Astrocyte (in vitro differentiated cells and primary cell): ENCODE measurements around the gene TTF2. TPM values are rescaled to one million over a fixed set of nuclear protein-coding genes. Genes with fewer than 3 reads are reported as not detected.

Experiments used
- DNase-seq: peaks from one replicate; pipeline ENCODE4 v3.0.0-alpha.2; 2010; ENCODE audit warnings: low read depth
- FAIRE-seq: peaks from 2 replicates; lab custom pipeline; 2011; peaks lifted over from hg19 to GRCh38; lab: Jason Lieb, UNC
- H2AFZ ChIP-seq: 2 replicates; pipeline ENCODE4 v1.6.0; 2012; ENCODE audit warnings: low read depth, low read length, inconsistent platforms
- H3K27ac ChIP-seq: 2 replicates; pipeline ENCODE4 v1.5.1; 2011; ENCODE audit warnings: low read depth, low read length, inconsistent platforms
- H3K27me3 ChIP-seq: 2 replicates; pipeline ENCODE4 v1.6.0; 2011; ENCODE audit warnings: low read length, inconsistent platforms; ENCODE audit not compliant: insufficient read depth
- H3K36me3 ChIP-seq: 2 replicates; pipeline ENCODE4 v1.5.1; 2011; ENCODE audit warnings: low read length, inconsistent platforms; ENCODE audit not compliant: insufficient read depth
- H3K4me1 ChIP-seq: 2 replicates; pipeline ENCODE4 v1.5.1; 2011; ENCODE audit warnings: low read length, inconsistent platforms; ENCODE audit not compliant: insufficient read depth
- H3K4me2 ChIP-seq: 2 replicates; pipeline ENCODE4 v1.6.0; 2012; ENCODE audit warnings: low read length, inconsistent platforms
- H3K4me3 ChIP-seq: 2 replicates; pipeline ENCODE4 v1.5.1; 2011; ENCODE audit warnings: low read depth, mild to moderate bottlenecking, low read length, inconsistent platforms; ENCODE audit not compliant: insufficient read depth
- H3K79me2 ChIP-seq: 2 replicates; pipeline ENCODE4 v1.6.0; 2012; ENCODE audit warnings: mild to moderate bottlenecking, low read length, inconsistent platforms; ENCODE audit not compliant: insufficient read depth
- H3K9ac ChIP-seq: 2 replicates; pipeline ENCODE4 v1.6.0; 2012; ENCODE audit warnings: mild to moderate bottlenecking, low read length, inconsistent platforms
- H3K9me3 ChIP-seq: 2 replicates; pipeline ENCODE4 v1.5.1; 2012; ENCODE audit warnings: low read depth, mild to moderate bottlenecking, low read length, inconsistent platforms; ENCODE audit not compliant: insufficient read depth
- H4K20me1 ChIP-seq: 2 replicates; pipeline ENCODE4 v1.6.0; 2012; ENCODE audit warnings: low read length, inconsistent platforms; ENCODE audit not compliant: insufficient read depth
- H3K27ac Mint-ChIP-seq: one replicate; pipeline ENCODE4 v1.8.0; 2021; ENCODE audit warnings: mild to moderate bottlenecking, mixed read lengths; ENCODE audit not compliant: unreplicated experiment
- H3K27me3 Mint-ChIP-seq: one replicate; pipeline ENCODE4 v1.8.0; 2021; ENCODE audit warnings: low read depth, mixed read lengths; ENCODE audit not compliant: unreplicated experiment
- H3K36me3 Mint-ChIP-seq: one replicate; pipeline ENCODE4 v1.8.0; 2021; ENCODE audit warnings: low read depth, mixed read lengths; ENCODE audit not compliant: unreplicated experiment
- H3K4me1 Mint-ChIP-seq: one replicate; pipeline ENCODE4 v1.8.0; 2021; ENCODE audit warnings: low read depth, mixed read lengths; ENCODE audit not compliant: unreplicated experiment
- H3K4me3 Mint-ChIP-seq: one replicate; pipeline ENCODE4 v1.8.0; 2021; ENCODE audit warnings: mild to moderate bottlenecking, moderate library complexity, mixed read lengths; ENCODE audit not compliant: unreplicated experiment
- H3K9me3 Mint-ChIP-seq: one replicate; pipeline ENCODE4 v1.8.0; 2021; ENCODE audit warnings: mild to moderate bottlenecking, mixed read lengths; ENCODE audit not compliant: unreplicated experiment
- EZH2 ChIP-seq: IDR thresholded peaks from 2 replicates; pipeline ENCODE4 v1.6.1; 2012; ENCODE audit warnings: mild to moderate bottlenecking, low read length, inconsistent platforms; ENCODE audit not compliant: insufficient read depth
- total RNA-seq: library from RNA; stranded (reverse); gene quantifications from 2 replicates; pipeline ENCODE4 v1.2.1, GENCODE V29; 2021
- TF ChIP-seq, protein P1 (sequence below): IDR thresholded peaks from 2 replicates; pipeline ENCODE4 v1.5.1; 2011; ENCODE audit warnings: low read depth, mild to moderate bottlenecking, inconsistent platforms, low read length, moderate library complexity; ENCODE audit not compliant: insufficient read depth

Gene TTF2
- total RNA-seq, 1 donor from 2014 or later = 23.4 TPM

DNA sequence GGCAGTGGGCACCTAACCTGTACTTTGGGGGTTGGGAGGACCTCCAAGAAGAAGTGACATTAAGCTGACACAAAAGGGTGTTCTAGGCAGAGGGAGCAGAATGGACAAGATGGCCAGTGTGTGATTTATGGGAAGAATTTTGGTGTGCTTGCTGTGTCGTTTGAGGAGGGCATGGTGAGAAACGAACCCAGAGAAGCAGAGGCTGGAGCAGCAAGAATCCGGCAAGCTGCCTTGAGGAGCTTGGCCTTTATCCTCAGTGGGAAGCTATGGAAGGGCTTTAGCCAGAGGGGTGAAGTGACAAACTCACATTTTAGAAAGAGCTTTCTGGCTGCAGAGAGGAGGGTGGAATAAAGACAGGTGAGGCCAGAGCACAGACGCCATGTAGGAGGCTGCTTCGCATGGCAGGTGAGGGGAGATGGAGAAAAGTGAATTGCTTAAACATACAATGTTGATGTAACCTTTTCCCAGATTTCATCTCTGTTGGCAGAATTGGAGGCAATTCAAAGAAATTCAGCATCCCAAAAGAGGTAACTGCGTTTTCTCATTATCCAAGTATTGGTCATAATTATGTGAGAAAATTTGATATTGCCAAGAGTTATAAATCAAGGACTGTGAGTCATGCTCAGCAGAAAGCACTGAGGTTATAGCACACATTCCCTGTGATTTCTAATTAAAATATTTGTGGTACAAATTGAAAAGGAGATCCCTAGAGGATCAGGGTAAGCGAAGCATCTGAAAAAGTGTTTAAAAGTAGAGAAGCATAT is 34.9 kb downstream of the TTF2 start:
- FAIRE-seq = no peak
- H2AFZ ChIP-seq = no peak overlapping the region

DNA sequence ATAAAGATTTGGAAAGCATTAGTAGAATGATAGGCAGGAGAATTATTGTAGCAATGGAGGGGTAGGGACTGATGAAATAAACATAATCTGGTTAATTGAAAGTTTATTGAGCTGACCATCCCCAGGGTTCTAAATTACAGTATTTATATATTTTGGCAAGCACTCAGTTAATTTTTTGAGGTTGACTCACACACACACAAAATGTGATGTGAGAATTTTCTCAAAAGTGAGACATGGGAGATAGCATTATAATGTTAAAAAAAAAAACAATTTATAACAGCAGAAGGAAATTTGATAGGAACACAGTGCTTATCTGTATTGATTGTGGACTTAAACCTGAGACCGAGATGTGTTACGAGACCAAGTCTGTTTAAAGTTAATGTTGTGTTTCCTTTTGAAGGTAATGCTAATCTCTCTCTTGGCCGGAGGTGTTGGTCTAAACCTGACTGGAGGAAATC is 36.9 kb downstream of the TTF2 start:
- Histone ChIP-seq H3K4me1 (peaks cover 38% of the 10 kb centered on the region), H3K4me3 (no peak overlapping the region), H3K79me2 (no peaks in the 10 kb centered on the region), H3K27me3 (no peaks in the 10 kb centered on the region), H3K36me3 (peaks cover 15% of the 10 kb centered on the region), H2AFZ (no peak overlapping the region), H3K9ac (peak overlapping the region; percentile 49), H3K4me2 (peak overlapping the region; percentile 51), H4K20me1 (no peaks in the 10 kb centered on the region), H3K27ac (peak overlapping the region; percentile 66), H3K9me3 (no peaks in the 10 kb centered on the region)
- H3K36me3 Mint-ChIP-seq = peaks cover 8% of the 10 kb centered on the region
- H3K4me1 Mint-ChIP-seq = peaks cover 23% of the 10 kb centered on the region
- no peaks in the 10 kb centered on the region for H3K27me3 Mint-ChIP-seq
- no peaks in the 10 kb centered on the region for H3K9me3 Mint-ChIP-seq
- H3K27ac Mint-ChIP-seq = peak overlapping the region; percentile 83
- H3K4me3 Mint-ChIP-seq = no peak overlapping the region
- FAIRE-seq = no peak
- TF ChIP-seq EZH2 = no peak
- TF ChIP-seq, protein P1, sequence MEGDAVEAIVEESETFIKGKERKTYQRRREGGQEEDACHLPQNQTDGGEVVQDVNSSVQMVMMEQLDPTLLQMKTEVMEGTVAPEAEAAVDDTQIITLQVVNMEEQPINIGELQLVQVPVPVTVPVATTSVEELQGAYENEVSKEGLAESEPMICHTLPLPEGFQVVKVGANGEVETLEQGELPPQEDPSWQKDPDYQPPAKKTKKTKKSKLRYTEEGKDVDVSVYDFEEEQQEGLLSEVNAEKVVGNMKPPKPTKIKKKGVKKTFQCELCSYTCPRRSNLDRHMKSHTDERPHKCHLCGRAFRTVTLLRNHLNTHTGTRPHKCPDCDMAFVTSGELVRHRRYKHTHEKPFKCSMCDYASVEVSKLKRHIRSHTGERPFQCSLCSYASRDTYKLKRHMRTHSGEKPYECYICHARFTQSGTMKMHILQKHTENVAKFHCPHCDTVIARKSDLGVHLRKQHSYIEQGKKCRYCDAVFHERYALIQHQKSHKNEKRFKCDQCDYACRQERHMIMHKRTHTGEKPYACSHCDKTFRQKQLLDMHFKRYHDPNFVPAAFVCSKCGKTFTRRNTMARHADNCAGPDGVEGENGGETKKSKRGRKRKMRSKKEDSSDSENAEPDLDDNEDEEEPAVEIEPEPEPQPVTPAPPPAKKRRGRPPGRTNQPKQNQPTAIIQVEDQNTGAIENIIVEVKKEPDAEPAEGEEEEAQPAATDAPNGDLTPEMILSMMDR = no peak
- peak; percentile 63 for DNase-seq

More for the DNA sequence above, 34.9 kb downstream of the TTF2 start:
- H3K9ac ChIP-seq = peak overlapping the region; percentile 80
- H3K4me3 Mint-ChIP-seq = no peak overlapping the region
- H3K4me1 ChIP-seq = peaks cover 38% of the 10 kb centered on the region
- peaks cover 4% of the 10 kb centered on the region for H3K36me3 Mint-ChIP-seq
- H3K27me3 ChIP-seq = no peaks in the 10 kb centered on the region
- no peak overlapping the region for H3K4me3 ChIP-seq
- H3K27ac Mint-ChIP-seq = peak overlapping the region; percentile 93
- H4K20me1 ChIP-seq = no peaks in the 10 kb centered on the region
- peak overlapping the region; percentile 96 for H3K27ac ChIP-seq
- no peaks in the 10 kb centered on the region for H3K27me3 Mint-ChIP-seq
- H3K4me1 Mint-ChIP-seq = peaks cover 23% of the 10 kb centered on the region
- H3K9me3 ChIP-seq = no peaks in the 10 kb centered on the region
- peaks cover 16% of the 10 kb centered on the region for H3K36me3 ChIP-seq
- H3K9me3 Mint-ChIP-seq = no peaks in the 10 kb centered on the region
- TF ChIP-seq EZH2 = no peak
- TF ChIP-seq, protein P1 = no peak
- DNase-seq = peak; percentile 95
- peak overlapping the region; percentile 0 for H3K4me2 ChIP-seq
- H3K79me2 ChIP-seq = no peaks in the 10 kb centered on the region

DNA sequence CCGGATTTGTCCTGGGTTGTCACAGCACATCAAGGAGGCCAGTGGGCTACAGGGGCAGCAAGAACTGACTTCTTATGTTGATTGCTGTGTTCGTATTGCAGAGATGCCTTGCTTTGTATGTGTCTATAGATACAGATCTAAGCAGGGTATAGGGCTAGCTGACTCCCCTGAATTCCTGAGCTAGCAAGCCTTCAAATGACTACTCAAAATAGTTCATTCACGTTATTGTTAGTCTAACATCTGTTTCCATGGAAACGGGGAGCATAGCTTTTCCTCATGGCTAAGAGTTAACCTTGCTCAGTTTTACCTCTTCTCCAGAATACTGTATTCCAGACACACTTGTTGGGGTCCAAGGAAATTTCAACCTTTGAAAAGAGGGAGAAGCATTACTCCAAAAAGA is 37.3 kb downstream of the TTF2 start:
- Histone ChIP-seq H4K20me1 (no peaks in the 10 kb centered on the region), H3K79me2 (no peaks in the 10 kb centered on the region), H3K9ac (peak overlapping the region; percentile 49), H2AFZ (no peak overlapping the region), H3K27ac (peak overlapping the region; percentile 66), H3K4me2 (peak overlapping the region; percentile 51), H3K4me1 (peaks cover 37% of the 10 kb centered on the region), H3K9me3 (no peaks in the 10 kb centered on the region), H3K4me3 (no peak overlapping the region), H3K27me3 (no peaks in the 10 kb centered on the region), H3K36me3 (peaks cover 15% of the 10 kb centered on the region)
- no peaks in the 10 kb centered on the region for H3K9me3 Mint-ChIP-seq
- DNase-seq (peak; percentile 63), FAIRE-seq (no peak)
- peaks cover 11% of the 10 kb centered on the region for H3K36me3 Mint-ChIP-seq
- peak overlapping the region; percentile 83 for H3K27ac Mint-ChIP-seq
- no peaks in the 10 kb centered on the region for H3K27me3 Mint-ChIP-seq
- no peak overlapping the region for H3K4me3 Mint-ChIP-seq
- no peak for TF ChIP-seq EZH2
- TF ChIP-seq, protein P1 = no peak
- peaks cover 22% of the 10 kb centered on the region for H3K4me1 Mint-ChIP-seq
